ENCODE measurements around the gene JAKMIP1. TPM values are rescaled to one million over a fixed set of nuclear protein-coding genes. Genes with fewer than 3 reads are reported as not detected.
"Not testable (repeated sequence)": the region's sequence is repeated elsewhere in the genome, so short reads cannot be mapped to it uniquely, and the experiment has no call there.

The JAKMIP1 gene
- polyA plus RNA-seq, 4 donors = 0.08 to 0.17 TPM; not detected in 2

DNA sequence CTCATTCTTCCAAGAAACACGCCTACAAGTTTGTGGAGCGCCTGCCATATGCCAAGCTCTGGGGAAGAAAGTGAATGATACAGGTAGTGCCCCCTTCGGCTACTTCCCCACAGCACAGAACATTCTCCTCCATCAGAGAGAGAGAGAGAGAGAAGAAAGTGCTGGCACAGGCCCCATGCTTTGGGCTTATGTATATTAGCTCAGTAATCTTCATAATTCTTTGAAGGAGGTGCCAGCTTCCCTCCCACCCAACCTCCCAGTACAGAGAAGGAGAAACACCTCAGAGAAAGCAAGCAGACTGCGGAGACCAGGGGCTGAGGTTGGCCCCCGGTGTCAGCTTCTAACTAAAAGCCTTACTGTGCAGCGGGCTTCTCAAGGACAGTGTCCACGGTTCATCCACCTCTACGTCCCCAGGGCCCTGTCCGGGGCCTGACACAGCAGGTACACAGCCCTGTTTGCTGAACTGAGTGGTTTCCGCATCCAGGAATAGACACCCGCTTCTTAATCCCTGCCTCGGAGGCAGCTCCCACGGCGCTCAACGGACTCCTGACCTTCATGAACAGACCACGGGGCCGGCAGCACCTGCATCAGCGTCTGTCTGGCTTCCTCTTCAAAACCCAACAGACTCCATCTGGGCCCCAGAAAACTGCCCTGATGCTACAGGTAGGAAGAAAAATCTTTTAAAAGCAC lies 50.2 kb downstream of the JAKMIP1 start:
- DNase-seq (ENCODE audit: low read depth in 4 of 4, low spot score in 3 of 4) = no peak

DNA sequence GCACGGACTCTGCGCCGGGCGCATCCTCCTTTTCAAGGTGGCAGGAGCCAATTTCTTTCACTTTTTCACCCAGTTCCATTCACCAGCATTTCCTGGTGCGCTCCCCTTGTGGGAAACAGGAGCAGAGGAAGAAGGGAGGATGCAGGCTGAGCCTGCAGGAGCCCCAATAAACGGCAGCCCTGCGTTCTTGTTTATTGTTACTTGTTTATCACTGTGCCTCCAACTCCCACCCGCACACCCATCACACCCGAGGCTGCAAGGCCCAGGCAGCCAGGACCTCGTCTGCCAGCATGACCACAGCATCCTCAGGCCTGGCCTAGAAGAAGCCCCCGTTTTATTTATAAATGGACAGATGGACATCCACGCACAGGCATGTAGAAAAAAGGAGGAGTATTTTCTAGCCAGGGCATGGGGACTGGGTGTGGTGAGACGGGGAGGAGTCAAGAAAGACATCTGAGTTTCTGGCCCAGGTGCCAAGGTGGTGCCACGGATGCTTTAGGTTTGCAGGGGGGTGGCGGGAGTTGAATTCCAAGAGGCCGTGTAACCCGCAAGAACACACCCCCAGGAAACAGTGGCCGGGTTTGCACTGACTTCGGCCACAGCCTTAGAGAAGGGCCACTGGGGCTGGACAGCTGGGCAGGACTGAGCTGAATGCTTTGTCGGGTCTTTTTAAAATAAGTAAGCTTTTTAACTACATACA lies 51.7 kb downstream of the JAKMIP1 start:
- DNase-seq (ENCODE audit: low read depth in 4 of 4, low spot score in 3 of 4) = no peak

DNA sequence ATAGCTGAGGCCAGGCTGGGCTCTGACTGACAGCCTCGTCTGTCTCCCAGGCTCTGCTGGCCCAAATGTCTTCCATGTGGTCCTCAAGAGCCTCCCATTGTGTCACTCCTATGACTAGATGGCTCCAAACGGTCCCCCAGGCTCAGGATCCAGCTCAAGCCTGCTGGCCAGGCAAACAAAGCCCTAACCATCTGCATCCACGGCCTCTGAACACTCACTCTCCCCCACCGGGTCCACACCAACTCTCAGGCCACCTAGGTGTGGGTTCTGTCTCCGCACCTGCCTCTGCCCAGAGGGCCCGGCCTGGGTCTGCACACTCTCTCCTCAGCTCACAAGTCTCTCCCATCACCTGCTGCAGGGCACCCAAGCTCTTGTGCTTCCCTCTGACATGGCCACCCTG lies 52.9 kb downstream of the JAKMIP1 start:
- no peak for DNase-seq (ENCODE audit: low read depth in 4 of 4, low spot score in 3 of 4)

DNA sequence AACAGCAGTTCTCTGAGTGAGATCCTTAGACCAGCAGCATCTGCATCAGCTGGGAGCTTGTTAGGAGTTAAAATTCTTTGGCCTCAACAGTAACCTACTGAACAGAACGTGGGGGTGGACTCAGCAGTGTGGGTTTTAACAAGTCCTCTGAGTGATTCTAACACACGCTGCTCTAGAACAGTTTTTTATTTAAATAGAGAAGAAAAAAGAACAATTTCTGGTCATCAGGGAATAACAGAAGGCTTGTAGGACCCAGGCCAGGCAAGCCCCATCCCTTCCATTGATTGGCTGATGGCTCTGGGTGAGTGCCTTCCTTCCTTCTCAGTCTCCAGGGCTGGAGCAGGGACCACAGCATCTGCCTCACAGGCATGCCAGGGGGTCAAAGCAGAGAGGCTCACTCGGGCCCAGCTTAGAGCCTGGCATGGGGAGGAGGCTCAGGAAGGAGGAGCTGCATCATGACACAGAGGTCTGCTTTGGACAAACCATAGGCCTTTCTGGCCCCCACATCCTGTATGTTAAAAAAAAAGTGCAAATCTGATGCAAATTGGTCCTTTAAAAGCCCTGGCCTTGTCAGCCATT lies 56.7 kb downstream of the JAKMIP1 start:
- no peak for DNase-seq (ENCODE audit: low read depth in 4 of 4, low spot score in 3 of 4)

DNA sequence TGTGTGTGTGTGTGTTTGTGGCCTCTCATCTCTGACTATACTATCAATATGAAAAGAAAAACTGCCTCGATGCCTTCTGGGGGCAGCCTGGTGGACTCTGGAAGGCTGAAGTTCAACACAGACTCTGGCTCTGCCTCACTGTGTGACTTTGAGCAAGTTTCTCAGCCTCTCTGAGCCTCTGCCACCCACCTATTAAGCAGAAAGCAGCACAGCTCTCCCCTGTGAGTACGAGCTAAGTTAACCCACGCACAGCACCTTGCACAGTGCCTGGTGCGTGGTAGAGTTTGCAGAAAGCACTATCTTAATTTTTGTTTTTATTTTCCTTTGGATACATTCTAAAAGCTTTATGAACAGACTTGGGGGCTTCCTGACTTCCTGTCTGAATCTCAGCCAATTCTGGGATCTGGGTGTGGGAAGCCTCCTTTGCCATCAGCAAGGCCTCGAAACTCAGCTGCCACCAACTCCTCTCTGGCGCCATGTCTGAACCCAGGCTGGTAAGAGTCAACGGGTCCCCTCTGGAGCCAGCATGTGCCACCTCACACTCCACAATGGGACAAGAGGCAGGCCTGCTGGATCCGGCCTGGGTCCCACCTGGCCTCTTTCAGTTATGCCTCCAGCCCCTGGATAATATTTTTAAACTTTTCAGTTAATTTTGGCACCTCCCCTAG lies 57.3 kb downstream of the JAKMIP1 start:
- DNase-seq (ENCODE audit: low read depth in 4 of 4, low spot score in 3 of 4) = no peak

DNA sequence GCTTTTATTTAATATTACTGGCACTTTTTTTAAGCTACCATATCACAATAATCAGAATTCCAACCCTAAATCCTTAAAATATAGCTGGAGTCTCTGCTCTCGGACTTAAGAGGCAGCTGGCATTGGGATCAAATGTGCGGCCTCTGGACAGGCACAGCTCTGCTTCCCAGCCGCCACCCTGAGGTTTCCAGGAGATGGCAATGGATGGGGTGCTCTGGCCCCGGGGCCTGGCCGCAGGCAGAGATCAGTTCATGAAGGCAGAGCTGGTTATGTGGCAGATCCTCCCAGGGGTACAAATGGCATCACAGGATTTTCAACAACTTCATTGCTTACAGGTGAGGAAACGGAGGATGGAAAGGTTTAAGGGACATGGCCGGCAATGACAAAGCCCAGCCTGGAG lies 57.8 kb downstream of the JAKMIP1 start:
- no peak for DNase-seq (ENCODE audit: low read depth in 4 of 4, low spot score in 3 of 4)

DNA sequence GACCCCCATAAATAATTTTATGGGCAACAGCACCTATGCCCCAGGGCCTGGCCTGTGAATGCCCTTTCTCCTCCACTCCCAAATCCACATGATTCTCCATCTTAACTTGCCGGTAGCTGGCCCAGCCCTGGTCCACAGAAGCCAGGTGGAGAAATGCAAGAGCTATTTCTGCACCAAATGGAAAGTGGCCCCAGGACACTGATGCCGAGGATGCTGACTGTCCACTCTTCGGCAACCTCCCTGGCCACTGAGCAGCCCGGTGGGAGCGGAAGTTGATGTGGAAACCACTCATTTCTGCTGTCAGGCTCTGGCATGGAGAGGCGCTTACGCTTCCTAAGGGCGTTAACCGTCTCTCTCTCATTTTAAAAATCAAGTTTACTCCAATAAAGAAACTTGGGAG lies 58.8 kb downstream of the JAKMIP1 start:
- no peak for DNase-seq (ENCODE audit: low read depth in 4 of 4, low spot score in 3 of 4)

DNA sequence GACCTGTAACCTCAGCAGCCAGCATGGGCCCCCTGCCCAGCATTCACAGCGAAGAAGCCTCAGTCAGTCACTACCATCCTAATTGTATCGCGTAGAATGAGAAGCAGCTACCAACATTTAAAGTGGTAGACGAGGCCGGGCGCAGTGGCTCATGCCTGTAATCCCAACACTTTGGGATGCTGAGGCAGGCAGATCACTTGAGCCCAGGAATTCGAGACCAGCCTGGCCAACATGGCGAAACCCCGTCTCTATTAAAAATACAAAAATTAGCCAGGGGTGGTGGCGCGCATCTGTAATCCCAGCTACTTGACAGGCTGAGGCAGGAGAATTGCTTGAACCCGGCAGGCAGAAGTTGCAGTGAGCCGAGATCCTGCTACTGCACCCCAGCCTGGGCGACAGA lies 59.3 kb downstream of the JAKMIP1 start:
- DNase-seq (ENCODE audit: low read depth in 4 of 4, low spot score in 3 of 4) = not testable (repeated sequence)

DNA sequence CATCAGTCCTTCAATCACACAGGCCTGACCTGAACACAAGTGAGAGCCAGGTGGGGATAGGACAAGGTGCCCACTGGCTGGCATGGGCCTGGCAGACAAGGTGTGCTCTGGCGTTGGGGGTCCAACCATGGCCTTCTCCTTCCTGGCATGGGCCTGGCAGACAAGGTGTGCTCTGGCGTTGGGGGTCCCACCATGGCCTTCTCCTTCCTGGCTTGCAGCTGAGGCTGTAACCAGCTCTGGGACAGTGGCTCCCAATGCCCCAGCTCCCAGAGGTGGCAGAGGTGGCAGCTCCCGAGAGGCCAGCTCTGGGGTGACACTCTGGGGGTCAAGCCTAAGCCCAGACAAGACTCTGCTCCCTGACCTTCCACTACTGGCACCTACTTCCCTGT lies 62.6 kb downstream of the JAKMIP1 start:
- no peak for DNase-seq (ENCODE audit: low read depth in 4 of 4, low spot score in 3 of 4)

DNA sequence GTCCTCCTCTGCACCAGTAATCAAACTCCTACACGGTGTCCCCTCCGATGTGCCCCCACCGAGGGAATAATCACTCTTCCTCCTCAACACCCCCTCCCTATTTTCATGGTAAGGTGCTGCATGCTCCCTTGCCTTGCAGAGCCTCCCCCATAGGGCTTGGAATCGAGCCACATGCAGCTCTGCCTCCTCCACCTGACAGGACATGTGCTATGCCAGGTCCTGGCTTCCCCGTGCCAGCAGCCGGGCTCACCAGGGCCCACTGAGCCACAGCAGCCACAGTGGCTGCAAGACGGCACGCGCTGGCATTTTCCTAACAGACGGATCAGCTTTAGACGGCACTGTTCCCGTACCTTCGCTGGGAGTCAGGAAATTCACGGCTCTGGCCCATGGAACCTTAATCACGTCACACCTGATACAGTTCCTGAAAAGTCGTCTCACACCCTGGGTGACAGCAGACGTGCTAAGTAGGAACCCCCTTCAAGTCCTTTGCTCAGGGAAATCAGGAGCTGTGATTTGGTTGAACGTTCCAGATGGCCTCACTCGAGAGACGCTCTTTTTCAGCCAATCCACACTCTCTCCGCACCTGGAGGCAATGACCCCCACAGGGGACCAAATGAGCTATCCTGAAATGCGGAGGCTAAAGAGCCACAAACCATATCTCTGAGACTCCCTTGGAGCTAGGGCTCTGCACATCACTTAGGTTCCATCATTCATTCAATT lies 63.2 kb downstream of the JAKMIP1 start:
- no peak for DNase-seq (ENCODE audit: low read depth in 4 of 4, low spot score in 3 of 4)

DNA sequence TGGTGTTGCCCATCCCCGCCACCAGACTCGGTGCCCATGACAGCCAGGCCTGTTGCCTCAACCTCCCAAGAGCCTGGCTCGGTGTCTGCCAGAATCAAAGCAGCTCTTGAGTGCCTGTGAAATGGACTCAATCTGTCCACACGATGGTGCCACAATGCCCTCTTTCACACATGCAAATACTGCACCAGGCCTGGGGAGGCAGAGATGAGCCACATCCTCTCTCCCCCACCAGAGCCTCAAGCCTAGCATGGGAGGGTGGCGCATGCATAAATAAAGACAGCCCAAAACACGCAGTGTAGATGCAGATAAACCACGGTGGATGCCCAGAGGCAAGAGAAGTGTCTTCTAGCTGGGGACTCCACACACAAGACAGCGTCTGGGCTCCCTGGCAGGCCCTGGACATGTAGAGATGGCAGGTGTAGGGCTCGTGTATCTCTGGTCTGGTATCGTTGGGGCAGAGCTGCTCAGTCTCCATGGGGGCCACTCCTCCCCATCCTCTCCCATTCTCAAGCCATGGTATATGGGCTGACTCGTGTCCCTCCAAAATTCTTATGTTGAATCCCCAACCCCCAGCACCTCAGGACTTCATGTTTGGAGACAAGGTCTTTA lies 65.6 kb downstream of the JAKMIP1 start:
- DNase-seq (ENCODE audit: low read depth in 4 of 4, low spot score in 3 of 4) = no peak

DNA sequence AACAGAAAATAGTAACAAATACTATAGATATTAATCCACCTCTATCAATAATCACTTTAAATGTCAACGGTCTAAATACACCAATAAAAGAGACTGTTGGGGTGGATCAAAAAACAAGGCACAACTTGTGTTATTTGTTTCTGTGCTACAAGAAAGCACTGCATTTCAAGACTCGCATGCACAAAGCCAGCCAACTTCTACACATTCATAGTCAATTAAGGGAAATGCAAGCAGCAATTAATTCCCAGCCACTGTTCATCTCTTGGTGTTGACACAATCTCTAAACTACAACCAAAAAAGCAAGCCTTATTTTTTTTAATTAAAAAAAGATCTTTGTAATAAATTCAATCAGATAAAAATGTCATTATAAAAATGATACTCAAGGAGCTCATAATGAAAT lies 67.6 kb downstream of the JAKMIP1 start:
- DNase-seq (ENCODE audit: low read depth in 4 of 4, low spot score in 3 of 4) = no peak

DNA sequence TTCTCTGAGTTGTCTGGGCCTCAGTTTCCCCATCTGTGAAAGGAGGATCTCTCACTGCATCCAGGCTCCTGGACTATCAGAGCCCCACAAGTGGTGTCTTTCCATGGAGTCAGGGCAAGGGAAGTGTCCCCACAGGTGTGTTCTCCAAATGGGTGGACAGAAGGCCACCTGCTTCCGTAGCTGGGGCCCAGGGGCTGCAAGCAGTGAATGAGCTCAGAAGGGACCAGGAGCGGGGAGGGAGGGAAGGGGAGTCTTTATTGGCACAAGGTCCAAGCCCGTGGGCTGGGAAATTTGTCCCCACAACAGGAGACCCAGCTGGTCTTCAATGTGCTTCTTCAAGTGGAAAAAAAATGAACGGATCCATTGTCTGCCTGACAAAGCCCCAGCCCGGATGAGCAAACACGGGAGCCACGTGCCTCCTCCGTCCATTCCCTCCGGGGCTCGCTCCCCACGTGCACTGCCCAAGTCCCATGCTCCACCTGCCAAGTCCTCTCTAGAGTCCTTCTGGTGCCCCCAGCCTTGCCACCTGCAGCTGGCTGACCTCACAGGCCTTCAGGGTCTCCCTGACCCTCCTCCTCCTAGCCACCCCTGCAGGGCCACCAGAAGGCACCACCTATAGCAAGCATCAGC lies 72.0 kb downstream of the JAKMIP1 start:
- DNase-seq (ENCODE audit: low read depth in 4 of 4, low spot score in 3 of 4) = no peak

DNA sequence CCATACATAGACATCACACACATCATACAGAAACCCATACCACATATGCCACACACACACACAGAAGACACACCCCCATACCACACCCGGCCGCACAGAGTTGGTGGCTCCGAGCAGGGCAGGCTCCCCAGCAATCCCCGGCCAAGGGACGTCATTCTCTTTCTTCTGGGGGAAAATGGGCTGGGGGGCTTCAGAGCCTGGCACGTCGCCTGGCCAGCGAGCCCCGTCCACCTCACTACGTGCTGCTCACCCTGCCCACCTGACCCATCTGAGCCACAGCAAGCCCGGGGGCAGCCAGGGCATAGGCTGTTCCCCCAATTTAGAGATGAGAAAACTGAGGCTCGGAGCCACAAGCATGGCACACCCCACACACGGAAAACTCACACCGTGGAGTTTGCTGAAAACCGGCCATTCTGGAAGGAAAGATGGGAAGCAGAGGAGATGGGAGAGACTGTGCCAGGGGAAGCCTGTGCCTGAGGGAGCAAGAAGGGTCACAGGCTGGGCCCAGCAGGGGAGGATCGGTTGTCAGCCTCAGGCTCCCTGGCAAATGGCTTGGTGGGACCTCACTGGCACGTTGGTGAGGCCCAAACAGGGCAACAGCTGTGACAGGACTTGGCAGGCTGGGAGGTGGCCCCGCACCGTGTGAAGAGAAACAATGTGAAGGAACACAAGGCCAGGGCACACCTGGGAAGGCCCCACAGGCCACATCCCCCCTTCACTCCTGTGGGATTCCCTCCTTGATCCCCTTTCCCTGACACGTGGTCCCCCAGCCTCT lies 73.2 kb downstream of the JAKMIP1 start:
- no peak for DNase-seq (ENCODE audit: low read depth in 4 of 4, low spot score in 3 of 4)

DNA sequence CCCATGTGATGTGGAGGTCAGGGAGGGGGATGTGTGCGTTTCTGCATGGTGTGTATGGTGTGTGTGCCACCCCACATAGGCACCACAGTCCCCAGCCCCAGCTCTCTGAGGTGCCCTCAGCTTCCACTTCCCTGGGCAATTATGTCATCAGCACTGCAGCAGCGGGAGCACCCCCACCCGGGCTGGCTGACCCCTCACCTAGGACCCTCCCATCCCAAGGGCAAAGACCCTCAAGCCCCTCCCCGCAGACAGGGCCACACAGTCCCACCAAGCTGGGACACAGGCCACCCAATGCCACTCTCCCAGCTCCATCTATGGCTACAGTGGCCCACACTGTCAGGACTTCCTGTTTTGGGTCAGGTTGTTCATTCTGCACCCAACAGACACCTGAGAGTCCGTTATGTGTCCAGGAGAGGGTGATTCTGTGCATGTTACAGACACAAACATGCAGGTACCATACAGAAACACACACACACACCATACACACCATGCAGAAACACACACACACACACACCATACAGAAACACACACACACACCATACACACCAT lies 75.2 kb downstream of the JAKMIP1 start:
- DNase-seq (ENCODE audit: low read depth in 4 of 4, low spot score in 3 of 4) = no peak

DNA sequence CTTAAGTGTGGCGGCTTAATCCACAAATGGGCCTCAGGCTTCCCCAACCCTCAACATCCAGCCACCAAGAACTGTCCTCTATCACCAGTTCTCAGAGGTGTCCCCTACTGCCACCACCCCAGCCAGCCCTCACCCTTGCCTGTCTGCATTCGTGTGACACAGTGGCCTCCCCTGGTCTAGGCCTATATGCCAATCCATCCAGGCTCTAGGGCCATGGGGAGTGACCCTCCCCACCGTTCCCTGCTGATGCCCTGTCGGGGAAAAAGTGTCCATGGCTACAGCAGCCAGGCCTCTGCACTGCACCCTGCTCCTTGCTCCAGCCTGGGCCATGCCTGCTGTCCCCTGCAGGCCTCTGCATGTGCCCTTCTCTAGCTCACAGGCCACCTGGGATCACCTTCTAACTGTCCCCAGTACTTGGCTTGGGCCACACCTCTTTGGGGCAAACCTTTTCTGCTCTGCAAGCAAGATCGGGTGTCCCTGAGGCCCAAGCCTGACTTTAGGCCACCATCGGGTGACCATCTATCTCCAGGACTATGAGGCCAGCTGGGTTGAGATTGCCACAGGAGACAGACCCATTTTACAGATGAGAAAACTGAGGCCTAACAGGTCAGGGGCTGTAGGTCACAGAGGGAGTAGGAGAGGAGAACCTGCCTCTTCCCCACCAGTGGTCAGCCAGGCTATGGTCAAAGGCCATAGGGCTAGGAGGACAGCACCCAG lies 75.8 kb downstream of the JAKMIP1 start:
- DNase-seq (ENCODE audit: low read depth in 4 of 4, low spot score in 3 of 4) = no peak

DNA sequence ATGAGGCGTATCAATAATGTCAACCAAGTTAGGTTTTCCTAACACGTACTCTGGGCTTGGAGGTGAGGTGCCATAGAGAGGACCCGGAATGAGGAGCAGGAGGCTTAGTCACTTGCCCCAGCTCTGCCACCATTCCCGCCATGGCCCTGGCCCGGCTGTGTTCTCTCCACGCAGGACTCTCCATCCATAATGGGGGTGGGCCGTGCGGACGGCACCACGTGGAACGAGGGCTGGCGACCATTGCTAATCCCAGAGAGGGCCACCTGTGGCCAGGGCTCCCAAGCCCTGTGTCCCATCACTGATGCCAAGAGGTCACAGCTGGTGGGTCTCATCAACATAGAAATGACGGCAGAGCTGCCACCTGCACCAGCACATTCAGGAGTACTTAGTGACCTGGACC lies 76.4 kb downstream of the JAKMIP1 start:
- DNase-seq (ENCODE audit: low read depth in 4 of 4, low spot score in 3 of 4) = no peak

DNA sequence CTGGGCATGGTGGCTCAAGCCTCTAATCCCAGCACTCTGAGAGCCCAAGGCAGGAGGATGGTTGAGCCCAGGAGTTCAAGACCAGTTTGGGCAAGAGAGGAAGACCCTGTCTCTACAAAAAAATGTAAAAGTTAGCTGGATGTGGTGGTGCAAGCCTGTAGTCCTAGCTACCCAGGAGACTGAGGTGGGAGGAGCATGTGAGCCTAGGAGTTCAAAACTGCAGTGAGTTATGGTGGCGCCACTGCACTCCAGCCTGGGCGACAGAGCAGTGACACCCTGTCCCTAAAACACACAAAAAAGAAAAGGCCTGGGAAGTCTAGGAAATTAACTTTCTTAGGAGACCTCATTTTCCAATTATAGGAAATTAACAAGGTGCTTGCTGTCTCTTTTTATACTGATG lies 76.8 kb downstream of the JAKMIP1 start:
- no peak for DNase-seq (ENCODE audit: low read depth in 4 of 4, low spot score in 3 of 4)
